ENCODE measurements around the gene CHRDL2.

Gene CHRDL2

DNA sequence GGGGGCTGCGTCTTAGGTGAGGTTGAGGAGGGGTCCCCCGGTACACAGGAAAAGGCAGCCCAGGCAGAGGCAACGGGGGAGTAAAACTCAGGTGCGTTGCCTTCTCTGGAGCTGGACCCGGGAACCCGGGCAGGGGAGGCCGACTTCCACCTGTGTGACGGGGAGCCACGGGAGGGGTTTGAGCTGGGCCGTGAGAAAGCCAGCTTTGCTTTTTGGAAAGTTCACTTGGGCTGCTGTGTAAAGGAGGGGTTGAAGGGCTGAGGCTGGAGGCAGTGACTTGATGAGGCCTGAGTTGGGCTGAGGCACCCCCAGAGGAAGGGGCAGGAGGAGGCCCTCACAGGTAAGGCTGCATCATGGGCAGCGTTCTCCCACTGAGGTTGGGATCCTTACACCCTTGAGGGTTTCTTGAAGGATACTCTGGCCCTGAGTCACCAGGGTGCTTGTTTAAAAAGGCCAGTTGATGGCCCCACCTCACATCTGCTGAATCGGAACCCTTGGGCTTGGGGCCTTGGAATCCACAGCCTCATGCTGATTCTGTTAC is 47.2 kb downstream of the CHRDL2 start:
- no peak for DNase-seq

DNA sequence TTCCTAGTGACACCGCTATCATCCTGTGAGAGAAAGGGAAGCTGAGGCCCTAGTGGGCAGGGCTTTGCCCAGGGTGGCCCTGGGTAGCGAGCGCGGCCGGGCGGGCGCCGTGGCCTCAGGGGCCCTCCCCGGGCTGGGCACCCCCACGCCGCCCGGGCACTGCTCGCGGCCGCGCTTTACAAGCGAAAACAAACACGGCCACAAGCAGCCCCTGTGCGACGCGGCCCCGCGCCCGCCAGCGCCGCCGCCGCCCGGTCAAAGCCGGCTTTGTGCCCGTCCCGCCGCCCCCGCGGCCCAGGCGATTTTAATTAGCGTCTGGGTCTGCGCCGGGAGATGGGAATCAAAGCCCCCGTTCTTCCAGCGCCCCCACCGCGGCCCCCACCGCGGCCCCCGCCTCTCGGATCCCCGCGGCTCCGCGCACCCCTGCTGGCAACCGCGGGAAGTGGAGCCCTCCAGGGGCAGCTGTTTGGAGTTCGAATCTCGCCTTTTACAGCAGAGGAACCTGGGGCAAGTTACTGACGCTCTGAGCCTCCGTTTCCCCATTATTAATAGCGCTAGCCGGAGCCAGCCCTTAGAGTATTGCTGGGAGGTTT is 47.9 kb downstream of the CHRDL2 start:
- DNase-seq = no peak

DNA sequence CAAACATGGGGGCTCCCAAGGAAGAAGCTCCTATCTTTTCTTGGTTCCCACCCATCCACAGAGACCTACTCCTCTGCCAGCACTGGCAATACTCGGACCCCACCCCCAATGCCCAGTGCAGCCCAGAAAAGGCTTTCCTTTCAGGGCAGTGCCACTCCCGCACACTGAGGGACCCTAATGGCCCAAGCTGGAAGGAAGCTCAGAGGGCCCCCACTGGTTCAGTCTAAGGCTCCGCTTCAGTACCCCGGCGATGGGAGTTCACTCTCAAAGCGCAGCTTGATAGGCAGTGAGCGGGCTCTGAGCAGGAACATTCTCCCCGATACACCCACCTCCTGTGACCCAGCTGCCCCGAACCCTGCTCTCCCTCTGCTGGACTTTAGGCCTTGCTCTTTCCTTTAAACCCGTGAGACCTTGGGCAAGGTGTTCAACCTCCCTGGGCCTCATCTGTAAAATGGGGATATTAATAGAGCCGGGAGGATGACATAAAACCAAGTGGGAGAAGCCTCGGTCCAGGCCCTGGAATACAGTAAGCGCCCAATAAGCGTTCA is 48.4 kb downstream of the CHRDL2 start:
- no peak for DNase-seq

DNA sequence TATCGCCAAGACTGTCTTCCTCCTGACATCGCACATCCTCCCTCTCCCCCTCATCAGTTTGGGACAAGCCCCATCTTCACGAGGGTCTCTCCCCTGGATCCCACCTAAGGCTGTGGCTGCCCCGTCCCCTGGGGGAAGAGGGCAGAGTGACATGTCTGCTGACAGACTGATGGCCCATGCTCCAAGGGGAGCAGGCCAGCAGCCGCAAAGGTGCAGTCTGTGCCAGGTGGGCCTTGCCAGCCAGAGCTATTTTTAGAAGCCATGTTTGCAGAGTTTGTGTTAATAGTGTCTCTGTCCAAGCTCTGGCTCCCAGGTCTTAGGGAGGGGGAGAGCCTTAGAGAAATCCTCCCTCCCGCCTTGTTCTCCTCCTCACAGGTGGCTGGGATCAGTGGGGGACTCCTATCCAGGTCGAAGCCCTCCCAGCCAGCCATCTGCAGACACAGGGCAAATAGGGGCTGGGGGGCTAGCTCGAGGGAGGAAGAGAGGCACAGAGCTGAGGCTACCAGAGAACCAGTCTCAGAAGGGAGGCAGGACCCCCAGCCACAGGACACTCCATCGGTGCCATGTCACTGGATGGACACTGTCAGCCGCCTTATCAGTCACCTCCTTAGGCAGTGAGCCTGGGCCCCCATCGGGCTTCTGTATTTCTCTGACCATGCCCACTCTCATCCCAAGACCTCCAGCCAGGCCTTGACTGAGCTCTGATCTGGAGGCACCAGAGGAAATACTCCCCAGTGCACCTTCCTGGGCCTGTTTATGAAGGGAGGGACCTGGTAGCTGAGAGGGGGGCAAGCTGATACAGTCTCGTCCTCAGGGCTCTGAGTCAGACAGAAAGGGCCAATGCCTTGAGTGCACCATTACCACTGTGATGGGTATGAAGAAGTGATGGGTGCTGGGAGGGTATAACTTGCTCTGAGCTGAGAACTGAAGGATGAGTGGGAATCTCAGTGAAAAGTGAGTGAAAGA is 49.3 kb downstream of the CHRDL2 start:
- no peak for DNase-seq

DNA sequence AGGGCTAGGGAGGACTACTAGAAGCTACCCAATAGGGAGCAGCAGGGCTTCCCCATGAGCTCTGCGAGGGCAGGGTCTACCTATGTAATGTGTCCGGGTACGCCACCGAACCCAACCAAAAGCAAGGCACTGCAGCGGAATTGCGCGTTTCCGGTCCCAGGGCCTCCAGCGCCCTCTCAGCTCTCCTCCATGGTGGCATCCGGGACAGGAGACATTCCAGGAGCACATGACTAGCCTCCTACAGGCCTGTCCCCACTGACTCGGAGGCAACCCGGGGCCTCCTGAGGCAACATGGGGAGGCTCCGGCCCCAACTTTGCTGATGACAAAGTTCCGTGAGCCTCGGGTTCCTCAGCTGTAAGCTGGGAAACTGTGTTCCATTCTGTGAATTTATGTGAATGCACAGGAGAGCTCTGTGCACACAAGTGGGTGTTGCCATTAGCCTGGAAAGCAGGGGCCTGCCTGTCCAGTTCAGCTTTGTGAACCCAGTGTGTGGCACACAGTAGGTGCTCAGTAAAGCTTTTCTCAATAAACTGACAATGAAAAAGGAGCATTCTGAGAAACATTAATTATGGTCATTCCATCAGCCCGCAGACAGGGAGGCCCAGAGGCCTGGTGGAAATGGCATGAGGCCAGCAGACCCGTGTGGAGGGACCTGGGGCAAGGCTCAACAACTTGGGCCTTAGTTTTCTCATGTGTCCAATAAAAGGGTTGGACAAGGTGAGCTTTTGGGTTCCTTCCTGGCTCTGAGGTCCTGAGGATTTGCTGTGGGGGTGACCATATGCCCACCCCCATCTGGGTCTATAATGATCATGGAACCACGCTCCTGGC is 50.3 kb downstream of the CHRDL2 start:
- DNase-seq = no peak

DNA sequence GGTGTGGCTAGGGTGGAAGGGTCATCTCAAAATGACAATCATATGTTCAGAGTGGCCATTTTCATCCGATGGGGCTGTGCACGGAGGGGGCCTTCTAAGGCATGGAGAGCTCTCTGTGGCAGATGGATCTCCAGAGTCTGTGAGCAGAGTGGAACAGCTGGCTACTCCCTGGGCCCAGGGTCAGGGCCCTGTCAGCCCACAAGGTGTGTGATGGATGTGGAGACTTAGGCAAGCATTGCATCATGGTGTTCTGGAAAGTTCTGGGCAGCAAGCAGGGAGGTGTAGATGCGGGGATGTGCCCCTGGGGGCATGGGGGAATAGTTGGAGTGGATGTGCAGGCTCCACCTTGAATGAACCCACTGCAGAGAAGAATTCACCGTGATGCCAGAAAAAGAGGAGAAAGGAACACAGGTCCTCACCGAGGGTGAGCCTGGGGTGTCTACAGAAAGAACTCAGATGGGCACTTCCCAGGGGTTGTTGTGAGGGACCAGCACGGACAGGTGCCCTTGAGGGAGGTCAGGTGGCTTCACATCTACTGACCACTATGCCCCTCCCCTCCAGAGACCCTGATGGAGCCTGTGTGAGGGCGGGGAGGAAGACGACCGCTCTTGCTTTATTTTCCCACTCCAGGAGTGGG is 51.1 kb downstream of the CHRDL2 start:
- DNase-seq = no peak

DNA sequence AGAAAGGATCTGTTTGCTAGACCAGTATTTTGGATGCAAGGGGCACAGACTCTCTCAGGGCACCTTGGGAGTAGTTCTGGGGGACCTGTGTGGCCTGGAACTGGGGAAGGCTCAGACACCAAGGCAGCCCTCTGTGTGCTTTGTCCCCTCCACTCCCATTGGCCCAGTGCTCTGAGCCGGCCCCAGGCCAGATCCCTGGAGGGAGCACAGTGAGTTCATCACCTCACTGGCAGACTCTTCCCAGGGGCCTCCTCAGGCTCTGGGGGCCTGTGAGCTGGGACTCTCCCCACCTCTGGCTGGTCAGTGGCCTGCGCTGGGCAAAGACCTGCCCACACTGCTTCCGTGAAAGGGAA is 51.7 kb downstream of the CHRDL2 start:
- no peak for DNase-seq

DNA sequence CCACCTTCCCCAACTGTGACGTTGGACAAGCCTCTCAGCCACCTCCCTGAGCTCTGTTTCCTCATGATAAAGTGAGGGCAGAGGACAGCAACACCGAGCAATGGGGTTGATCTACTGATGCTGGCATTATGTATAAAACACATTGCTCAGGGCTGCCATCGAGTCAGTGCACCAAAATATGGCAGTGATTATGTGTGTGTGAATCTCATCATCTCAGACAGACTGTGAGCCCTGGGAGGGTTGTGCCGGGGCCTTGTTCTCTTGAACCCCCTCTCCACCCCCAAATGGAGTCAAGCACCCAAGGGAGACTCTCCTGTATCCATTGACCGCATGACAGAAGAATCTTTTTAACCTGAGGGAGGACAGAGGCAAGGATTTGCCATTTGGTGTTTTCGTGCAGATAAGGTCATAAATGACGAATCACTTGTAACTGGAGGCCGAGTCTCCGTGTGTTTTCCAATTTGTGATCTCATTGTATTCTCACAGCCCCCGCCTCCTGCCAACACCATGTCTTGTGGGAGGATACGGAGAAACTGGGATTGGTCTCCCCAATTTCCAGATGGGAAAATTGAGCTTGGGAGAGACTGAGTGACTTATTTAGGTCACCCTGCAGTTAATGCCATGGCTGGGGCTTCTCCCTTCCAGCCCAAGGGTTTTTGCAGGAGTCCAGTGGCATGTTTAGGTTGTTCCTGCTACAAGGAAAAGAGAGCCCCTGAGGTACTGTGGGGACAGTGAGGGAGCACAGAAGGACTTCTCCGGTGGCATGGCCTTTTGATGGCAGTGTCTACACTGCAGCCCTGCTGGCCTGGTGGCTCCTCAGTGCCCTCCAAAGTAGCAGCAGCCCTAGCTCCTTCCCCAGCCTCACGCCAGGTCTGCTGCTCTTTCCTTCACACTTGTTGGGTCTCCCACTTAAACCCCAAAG is 52.4 kb downstream of the CHRDL2 start:
- no peak for DNase-seq

DNA sequence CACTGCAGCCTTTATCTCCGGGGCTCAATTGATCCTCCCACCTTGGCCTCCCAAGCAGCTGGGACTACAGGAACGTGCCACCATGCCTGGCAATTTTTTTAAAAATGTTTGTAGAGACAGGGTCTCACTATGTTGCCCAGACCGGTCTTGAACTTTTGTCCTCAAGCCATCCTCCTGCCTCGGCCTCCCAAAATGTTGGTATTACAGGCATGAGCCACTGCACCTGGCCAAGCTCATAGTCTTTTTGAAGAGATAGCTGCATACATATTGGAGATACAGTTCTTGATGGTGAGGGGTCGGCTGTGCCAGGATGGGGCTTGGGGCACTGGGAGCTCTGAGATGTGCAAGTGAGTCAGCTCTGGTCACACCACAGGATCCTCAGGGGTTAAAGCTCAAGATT is 53.2 kb downstream of the CHRDL2 start:
- DNase-seq = no peak

DNA sequence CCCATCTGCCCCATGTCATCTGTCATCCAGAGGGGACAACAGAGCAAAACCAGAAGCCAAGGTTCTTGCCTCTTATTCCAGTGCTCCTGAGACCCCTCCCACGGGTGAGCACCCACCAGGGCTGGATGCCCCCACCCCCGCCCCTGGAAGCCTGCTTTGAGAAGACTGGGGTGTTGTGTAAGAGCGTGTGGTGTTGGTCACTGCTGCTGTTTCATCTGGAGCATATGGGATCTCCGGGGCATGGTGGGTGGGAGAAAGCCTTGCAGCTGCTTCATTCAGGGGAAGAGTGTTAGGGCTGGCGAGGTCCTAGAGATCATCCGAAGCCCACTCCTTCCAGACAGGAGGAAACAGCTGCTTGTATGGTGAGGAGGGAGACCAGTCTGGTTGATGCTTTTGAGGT is 54.1 kb downstream of the CHRDL2 start:
- no peak for DNase-seq

DNA sequence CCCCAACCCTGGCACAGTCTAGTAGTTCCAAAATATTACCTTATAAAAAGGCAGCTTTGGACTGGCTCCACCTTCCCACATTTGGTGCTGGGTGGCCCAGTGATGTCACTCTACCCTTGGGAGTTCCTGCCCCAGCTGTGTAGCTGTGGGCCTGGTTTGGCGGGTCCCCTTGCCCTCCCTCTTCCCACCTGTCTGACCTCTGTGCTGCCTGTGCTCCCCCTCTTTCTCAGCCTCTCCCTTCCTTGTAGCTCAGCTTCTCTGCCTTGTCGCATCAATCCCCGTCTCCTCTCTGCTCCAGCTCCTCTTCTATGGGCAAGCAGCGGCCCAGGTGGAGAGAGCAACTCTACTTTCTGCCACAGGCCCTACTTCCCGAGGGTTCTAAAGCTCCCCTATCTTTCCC is 54.6 kb downstream of the CHRDL2 start:
- no peak for DNase-seq

DNA sequence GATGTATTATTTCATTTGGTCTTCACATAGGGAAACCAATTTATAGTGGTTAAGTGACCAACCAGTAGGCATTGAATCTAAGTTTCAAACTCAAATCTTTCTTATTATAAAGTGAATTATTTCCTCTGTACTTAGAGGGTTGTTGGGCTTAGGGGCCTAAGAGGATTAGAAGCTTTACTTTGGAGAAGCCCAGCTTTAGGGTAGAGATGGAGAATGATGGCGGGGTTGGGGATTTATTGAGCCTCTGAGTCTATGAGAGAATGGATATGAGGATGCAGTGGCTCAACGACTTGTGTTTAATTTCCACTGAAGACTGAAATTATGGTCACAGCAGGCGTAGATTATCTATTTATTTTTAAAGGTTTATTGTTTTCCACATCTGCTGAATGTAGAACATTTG is 55.5 kb downstream of the CHRDL2 start:
- no peak for DNase-seq

DNA sequence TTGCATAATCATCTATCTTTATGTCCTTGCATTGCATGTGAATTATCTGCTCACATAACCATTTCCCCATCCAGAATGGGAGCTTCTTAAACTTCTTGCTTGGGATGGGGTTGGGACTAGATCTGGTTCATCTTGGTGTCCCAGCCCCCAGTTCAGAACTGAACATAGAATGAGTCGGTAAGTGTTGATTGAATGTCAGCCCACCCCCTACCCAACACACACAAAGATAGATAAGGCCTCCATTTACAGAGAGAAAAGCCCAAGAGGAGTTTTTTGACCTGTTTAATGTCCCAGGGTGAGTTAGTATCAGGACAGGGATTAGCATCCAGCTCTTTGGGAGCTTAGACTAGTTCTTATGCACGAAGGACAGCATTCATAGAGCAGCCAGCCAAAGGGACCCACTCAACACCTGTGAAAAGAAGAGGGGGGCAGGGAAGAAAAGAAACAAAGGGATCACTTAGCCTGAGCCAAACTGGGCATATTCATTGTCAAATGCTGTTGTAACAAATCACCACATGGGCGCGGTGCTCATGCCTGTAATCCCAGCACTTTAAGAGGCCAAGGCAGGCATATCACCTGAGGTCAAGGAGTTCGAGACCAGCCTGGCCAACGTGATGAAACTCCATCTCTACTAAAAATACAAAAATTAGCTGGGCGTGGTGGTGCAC is 57.4 kb downstream of the CHRDL2 start:
- DNase-seq = no peak

DNA sequence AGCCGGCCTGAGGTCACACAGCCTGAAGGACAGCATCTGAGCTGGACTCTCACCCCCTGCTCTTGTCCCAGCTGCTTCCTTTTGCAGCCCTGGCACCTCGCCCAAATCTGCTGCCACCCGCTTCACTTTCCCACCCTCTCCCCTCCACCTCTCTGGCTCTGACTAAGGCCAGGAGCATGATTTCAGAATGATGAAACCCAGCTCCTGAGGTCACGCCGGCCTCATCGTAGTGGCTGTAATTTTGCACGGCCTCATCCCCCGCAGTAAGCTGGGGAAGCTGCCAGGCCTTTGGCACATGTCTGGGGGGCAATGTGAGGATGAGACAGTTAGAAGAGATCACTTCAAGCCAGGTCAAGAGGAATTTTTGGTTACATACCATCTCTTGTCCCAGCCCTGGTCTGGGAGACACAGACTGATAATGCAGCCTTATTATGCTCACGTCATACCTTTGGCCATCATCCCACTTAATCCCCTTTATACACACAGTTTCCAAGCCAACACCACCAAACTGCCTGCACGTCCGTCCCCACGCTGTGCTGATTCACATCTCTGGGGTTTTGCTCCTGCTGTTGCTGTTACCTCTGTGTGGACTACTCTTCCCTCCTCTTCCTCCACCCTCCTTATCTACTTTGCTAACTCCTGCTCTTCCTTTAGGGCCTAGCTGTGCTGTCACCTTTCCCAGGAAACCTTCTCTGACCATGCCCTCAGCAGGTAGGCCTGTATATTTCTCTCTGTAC is 58.1 kb downstream of the CHRDL2 start:
- no peak for DNase-seq

DNA sequence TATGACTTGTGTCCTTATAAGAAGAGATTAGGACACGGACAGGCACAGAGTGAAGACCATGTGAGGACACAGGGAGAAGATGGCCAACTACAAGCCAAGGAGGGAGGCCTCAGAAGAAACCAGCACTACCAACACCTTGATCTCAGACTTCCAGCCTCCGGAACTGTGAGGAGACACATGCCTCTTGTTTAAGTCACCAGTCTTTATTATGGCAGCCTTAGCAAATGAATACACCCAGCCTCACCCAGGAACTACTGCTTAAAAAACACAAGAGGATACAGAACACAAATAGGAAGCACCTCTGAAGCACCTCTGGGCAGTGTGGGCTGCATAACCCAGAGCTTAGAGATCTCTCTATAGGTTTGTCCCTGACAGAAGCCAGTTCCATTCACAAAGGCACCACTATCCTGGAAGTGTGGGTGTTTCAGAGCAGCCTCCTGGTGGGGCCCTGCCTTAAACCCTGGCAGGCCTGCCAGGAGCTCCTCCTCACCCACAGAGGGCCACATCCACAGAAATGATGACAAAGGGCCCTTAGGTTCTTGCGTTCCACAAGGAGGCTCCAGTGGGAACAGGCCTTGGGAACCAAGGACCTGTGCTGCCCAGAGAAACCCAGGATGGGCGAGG is 58.8 kb downstream of the CHRDL2 start:
- DNase-seq = no peak

DNA sequence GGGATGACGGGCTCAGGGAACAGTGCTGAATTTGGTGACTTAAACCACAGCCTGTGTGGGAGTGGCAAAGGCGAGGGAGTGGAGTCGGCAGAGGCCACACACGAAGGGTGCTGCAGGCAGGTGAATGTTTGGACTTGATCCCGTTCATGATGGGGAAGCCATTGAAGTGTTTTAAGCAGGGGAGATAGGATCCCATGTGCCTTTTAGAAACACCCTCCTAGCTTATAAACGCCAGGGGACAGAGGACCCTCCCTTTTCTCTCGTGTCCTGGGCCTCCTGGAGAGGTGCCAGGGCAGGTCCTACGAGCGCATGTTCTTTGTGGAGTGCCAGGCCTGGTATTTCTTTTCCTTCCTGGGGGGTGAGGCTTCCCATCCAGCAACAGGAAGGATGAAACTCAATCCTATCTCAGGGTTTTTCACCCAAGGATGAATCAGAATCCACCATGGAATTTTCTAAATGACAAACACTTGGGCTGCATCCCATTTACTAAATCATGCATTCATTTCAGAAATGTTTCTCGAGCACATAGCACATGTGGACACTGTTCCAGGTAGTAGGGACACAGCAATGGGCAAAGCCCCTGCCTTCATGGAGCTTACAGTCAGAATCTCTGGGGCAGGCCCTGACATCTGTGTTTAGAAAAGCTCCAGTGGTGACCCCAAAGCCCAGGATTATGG is 59.6 kb downstream of the CHRDL2 start:
- DNase-seq = no peak

DNA sequence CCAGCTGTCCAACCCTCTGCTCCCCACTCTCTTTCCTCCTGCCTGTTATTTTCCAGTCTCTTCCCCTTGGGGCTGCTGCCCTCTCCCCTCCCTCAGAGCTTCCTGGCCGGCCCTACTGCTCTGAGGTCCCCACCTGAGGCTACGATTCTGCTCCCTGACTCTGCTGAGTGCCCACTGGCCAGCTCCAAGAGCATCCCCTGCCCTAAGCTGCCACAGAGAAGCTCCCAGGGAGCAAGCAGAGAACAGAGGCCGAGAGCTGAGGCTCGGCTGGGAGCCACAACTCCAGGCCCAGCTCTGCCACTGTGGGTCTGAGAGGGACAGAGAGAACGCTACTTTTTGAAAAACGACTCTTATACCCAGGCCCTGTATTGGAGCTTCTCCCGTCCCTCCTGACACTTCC is 61.1 kb downstream of the CHRDL2 start:
- DNase-seq = no peak

DNA sequence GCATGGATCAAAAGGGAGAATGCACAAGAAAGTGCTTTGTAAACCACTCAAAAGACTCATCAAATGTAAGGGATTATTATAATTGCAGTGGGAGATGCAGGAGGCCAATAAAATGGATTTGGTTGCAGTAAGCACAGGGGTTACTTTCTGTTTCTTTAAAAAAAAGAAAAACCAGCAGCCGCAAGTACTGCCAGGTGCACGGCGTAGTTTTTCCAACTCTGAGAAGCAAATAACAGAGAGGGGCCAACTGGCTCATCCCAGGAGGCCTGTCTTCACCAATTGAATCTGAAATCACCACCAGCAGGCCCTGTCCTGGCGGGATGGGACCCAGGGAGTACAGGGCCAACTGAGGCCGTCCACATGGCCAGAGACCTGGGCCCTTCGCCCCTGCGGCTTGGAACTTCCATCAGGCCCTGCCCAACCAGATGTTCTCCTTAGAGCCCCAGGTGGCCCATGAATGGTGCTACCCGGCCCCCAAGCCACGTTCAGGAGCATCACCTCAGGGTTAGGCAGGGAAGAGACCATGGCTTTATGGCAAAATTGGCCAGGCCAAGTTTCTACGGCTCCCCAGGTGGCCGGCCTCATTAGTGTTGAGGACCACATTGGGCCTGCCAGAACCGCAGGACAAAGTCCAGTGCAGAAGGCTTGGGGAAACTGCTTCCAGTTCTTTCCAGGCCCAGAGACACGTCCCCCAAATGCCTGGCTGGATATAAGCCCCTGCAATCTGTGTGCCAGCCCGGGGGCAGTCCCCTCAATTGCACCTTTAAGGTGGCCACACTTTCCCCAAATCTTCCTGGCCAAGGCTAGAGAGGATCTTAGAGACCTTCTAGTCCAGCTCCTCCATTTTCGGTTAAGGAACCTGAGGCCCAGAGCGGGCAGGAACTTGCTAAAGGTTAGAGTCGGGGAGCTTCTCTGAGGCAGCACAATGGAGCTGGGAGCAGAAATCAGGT is 61.7 kb downstream of the CHRDL2 start:
- DNase-seq = no peak
